ENCODE results near the gene ANKRD23.
"Not testable (repeated sequence)": the region's sequence is repeated elsewhere in the genome, so short reads cannot be mapped to it uniquely, and the experiment has no call there.

ANKRD23 gene

GRCh38 chr2:96807127-96807471, 36.7 kb downstream of the ANKRD23 start:
- POLR2A ChIA-PET: no interaction called here
- TF ChIP-seq, protein P1, sequence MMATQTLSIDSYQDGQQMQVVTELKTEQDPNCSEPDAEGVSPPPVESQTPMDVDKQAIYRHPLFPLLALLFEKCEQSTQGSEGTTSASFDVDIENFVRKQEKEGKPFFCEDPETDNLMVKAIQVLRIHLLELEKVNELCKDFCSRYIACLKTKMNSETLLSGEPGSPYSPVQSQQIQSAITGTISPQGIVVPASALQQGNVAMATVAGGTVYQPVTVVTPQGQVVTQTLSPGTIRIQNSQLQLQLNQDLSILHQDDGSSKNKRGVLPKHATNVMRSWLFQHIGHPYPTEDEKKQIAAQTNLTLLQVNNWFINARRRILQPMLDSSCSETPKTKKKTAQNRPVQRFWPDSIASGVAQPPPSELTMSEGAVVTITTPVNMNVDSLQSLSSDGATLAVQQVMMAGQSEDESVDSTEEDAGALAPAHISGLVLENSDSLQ (IDR thresholded peaks at IDR 0.05): no peak
- TF ChIP-seq LEF1 (IDR thresholded peaks at IDR 0.05; ENCODE audit: borderline replicate concordance): no peak
- TF ChIP-seq ELF4 (IDR thresholded peaks at IDR 0.05): no peak
- TF ChIP-seq ARNT (IDR thresholded peaks at IDR 0.05): no peak
- TF ChIP-seq BHLHE40 (IDR thresholded peaks at IDR 0.05; ENCODE audit: borderline replicate concordance): no peak
- no peak for TF ChIP-seq HDGF (IDR thresholded peaks at IDR 0.05; ENCODE audit: borderline replicate concordance)
- DNase-seq (ENCODE audit: extremely low spot score): no peak
- CTCF ChIA-PET: no interaction called here

- CTCF ChIA-PET: no interaction called here
- POLR2A ChIA-PET: interaction anchor here (1.0 kb wide), 1 partner anchor 44 kb away, joined by 3 read pairs; no protein-coding TSS in a partner anchor
- TF ChIP-seq FOXA1 (IDR thresholded peaks at IDR 0.05) (no peak), SP1 (IDR thresholded peaks at IDR 0.05) (no peak), L3MBTL2 (conservative IDR thresholded peaks at IDR 0.05) (no peak), TARDBP (IDR thresholded peaks at IDR 0.05) (no peak), HDGF (IDR thresholded peaks at IDR 0.05; ENCODE audit: borderline replicate concordance) (no peak), BHLHE40 (IDR thresholded peaks at IDR 0.05; ENCODE audit: borderline replicate concordance) (no peak), SUZ12 (IDR thresholded peaks at IDR 0.05) (no peak), LEF1 (IDR thresholded peaks at IDR 0.05; ENCODE audit: borderline replicate concordance) (no peak), FOXK2 (IDR thresholded peaks at IDR 0.05) (no peak), CTBP1 (IDR thresholded peaks at IDR 0.05; ENCODE audit: borderline replicate concordance) (no peak), ELF4 (IDR thresholded peaks at IDR 0.05) (no peak), NFRKB (IDR thresholded peaks at IDR 0.05) (no peak)
- TF ChIP-seq, protein P1 (IDR thresholded peaks at IDR 0.05): no peak
- no peak for DNase-seq (ENCODE audit: extremely low spot score)
Measured at GRCh38 chr2:96806468-96807126, 37.2 kb downstream of the ANKRD23 start.

DNA sequence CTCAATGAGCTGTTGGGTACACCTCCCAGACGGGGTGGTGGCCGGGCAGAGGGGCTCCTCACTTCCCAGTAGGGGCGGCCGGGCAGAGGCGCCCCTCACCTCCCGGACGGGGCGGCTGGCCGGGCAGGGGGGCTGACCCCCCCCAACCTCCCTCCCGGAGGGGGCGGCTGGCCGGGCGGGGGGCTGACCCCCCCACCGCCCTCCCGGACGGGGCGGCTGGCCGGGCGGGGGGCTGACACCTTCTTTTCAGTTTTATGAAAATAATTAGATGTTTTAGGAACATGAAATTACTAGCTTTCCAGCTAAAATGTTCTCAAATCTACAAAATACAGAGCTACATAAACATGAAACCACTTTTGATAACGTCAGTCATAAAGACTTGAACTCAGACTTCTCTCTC, 37.9 kb downstream of the ANKRD23 start:
- DNase-seq (ENCODE audit: extremely low spot score); CTCF ChIA-PET: not testable (repeated sequence)
- POLR2A ChIA-PET: interaction anchor here (1.0 kb wide), 1 partner anchor 43 kb away, joined by 3 read pairs; no protein-coding TSS in a partner anchor

- ChIA-PET CTCF (no interaction called here), POLR2A (no interaction called here)
- TF ChIP-seq FOXA1 (IDR thresholded peaks at IDR 0.05): no peak
- TF ChIP-seq, protein P1 (IDR thresholded peaks at IDR 0.05): no peak
- TF ChIP-seq L3MBTL2 (conservative IDR thresholded peaks at IDR 0.05): no peak
- no peak for TF ChIP-seq NFRKB (IDR thresholded peaks at IDR 0.05)
- TF ChIP-seq TARDBP (IDR thresholded peaks at IDR 0.05): no peak
- TF ChIP-seq HDGF (IDR thresholded peaks at IDR 0.05; ENCODE audit: borderline replicate concordance): no peak
- TF ChIP-seq LEF1 (IDR thresholded peaks at IDR 0.05; ENCODE audit: borderline replicate concordance): no peak
- no peak for TF ChIP-seq CTBP1 (IDR thresholded peaks at IDR 0.05; ENCODE audit: borderline replicate concordance)
- TF ChIP-seq SUZ12 (IDR thresholded peaks at IDR 0.05): no peak
- TF ChIP-seq SP1 (IDR thresholded peaks at IDR 0.05): no peak
- DNase-seq (ENCODE audit: extremely low spot score): no peak
Measured at GRCh38 chr2:96804986-96805385, 38.8 kb downstream of the ANKRD23 start.

DNA sequence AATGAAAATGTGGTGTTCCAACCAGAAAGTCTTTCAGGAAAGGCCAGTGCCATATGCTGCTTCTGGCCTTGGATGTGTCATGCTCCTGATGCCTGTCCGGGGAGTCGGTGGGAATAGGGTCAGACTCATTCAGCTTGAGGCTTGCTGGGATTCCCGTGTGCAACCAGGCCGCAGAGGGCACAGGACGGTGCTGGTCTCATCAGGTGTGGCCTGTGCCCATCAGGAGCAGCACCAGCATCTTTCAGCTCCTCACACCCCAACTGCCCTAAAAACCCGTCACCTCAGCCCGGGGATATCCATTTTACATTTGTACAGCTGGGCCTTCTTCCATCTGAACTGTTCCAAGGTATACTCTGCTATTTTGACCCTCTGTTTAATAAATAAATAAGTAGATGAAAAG, 41.1 kb downstream of the ANKRD23 start:
- ChIA-PET POLR2A (no interaction called here), CTCF (interaction anchor here (0.6 to 1.2 kb wide), 2 partner anchors 23 to 38 kb away, joined by 3 to 9 read pairs; no protein-coding TSS in a partner anchor)
- TF ChIP-seq ZNF384 (IDR thresholded peaks at IDR 0.05) (no peak), ELF4 (IDR thresholded peaks at IDR 0.05) (no peak), NFRKB (IDR thresholded peaks at IDR 0.05) (no peak), SUZ12 (IDR thresholded peaks at IDR 0.05) (no peak), BHLHE40 (IDR thresholded peaks at IDR 0.05; ENCODE audit: borderline replicate concordance) (no peak), TARDBP (IDR thresholded peaks at IDR 0.05) (no peak), FOXM1 (IDR thresholded peaks at IDR 0.05; ENCODE audit: borderline replicate concordance) (no peak)
- DNase-seq (ENCODE audit: extremely low spot score): no peak

DNA sequence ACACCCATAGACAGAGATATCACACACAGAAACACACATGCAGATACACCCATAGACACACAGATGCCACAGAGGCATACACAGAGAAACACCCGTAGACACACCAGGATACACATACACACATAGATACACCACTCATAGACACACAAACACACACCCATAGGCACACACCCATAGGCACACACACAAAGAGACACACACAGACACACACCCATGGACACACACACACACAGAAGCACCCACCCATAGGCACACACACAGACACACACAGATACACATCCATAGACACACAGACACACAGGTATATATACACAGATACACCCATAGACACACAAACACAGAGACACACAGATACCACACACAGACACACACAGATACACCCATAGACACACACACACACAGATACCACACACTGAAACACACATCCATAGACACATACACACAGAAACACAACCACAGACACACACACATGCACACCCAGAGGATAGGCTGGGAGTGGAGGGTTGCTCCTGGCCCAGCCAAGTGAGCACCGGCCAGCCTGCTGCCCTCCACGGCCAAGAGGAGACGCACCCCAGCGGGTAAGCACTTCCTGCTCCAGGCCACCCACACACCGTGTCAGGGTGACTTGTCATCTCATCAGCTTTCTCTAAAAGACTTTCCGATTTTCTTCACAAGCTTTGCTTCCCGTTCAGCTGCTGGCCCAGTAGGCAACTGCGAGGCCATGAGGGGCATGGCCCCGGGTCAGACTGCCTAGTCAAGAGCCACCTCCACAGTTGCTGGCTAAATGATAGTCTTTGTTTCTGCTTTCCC, 41.8 kb downstream of the ANKRD23 start:
- TF ChIP-seq BHLHE40 (IDR thresholded peaks at IDR 0.05; ENCODE audit: borderline replicate concordance) (no peak), FOXM1 (IDR thresholded peaks at IDR 0.05; ENCODE audit: borderline replicate concordance) (no peak), CTBP1 (IDR thresholded peaks at IDR 0.05; ENCODE audit: borderline replicate concordance) (no peak), ARNT (IDR thresholded peaks at IDR 0.05) (no peak), ZNF384 (IDR thresholded peaks at IDR 0.05) (no peak), L3MBTL2 (conservative IDR thresholded peaks at IDR 0.05) (no peak), ELF4 (IDR thresholded peaks at IDR 0.05) (no peak), FOXA1 (IDR thresholded peaks at IDR 0.05) (no peak), FOXK2 (IDR thresholded peaks at IDR 0.05) (no peak)
- CTCF ChIA-PET: interaction anchor here (0.6 to 1.2 kb wide), 2 partner anchors 23 to 37 kb away, joined by 3 to 9 read pairs; no protein-coding TSS in a partner anchor
- POLR2A ChIA-PET: no interaction called here

More for the DNA sequence above, 41.8 kb downstream of the ANKRD23 start:
- DNase-seq (ENCODE audit: extremely low spot score): no peak

All from HEK293T (cell line).